Measurements from ENCODE around the gene GLRX3. TPM values are rescaled to one million over a fixed set of nuclear protein-coding genes. Genes with fewer than 3 reads are reported as not detected.
"Not testable (repeated sequence)": the region's sequence is repeated elsewhere in the genome, so short reads cannot be mapped to it uniquely, and the experiment has no call there.

GLRX3 gene
- total RNA-seq, 1 experiment from 2014 or later = 98.1 TPM

DNA sequence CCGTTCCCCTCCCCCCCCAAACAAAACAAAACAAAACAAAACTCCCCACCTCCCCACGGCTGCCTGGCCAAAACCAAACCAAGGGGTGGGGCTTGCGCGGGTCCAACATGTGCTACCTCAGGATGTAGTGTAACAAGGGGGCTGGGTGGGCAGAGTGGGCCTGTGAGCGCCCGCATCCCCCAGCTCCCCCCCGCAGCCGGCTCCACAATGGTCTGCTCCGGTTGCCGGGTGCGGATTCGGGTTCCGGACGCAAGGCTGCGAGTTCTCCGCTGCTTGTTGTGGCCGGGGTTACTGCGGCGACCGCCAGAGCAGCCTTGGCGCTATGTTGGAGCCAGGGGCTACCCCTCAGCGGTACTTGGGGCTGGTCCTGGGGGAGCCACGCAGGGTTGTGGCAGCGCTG is 30.5 kb upstream of the GLRX3 start:
- no peak overlapping the region for H3K27ac ChIP-seq (ENCODE audit: low read length)
- H2AFZ ChIP-seq (ENCODE audit: low read length) = no peak overlapping the region
- ATAC-seq = no peak
- H3K27me3 ChIP-seq (ENCODE audit: low read length) = no peaks in the 10 kb centered on the region
- no peaks in the 10 kb centered on the region for H3K36me3 ChIP-seq (ENCODE audit: low read depth, low read length)
- no peak overlapping the region for H3K4me3 ChIP-seq (ENCODE audit: low read length)
- peaks cover 13% of the 10 kb centered on the region for H3K4me1 ChIP-seq (ENCODE audit: insufficient read depth, low read length)
- ChIA-PET POLR2A (ENCODE audit: unreplicated experiment) (no interaction called here), CTCF (no interaction called here)
- H3K79me2 ChIP-seq (ENCODE audit: low read length) = peaks cover 15% of the 10 kb centered on the region
- intact Hi-C loops (cut with micrococcal nuclease) = loop anchor here (10.0 kb wide), 1 partner anchor 141 kb away; the partner anchor contains the start of gene EBF3
- no peak for TF ChIP-seq EZH2phosphoT487 (IDR thresholded peaks at IDR 0.05; ENCODE audit: borderline replicate concordance, low read length)
- H3K4me2 ChIP-seq (ENCODE audit: low read length) = no peak overlapping the region
- H3K9ac ChIP-seq (ENCODE audit: low read length) = no peak overlapping the region
- no peak for DNase-seq
- no peaks in the 10 kb centered on the region for H4K20me1 ChIP-seq (ENCODE audit: low read length)
- no TSS peak for BruUV-seq (replicated peaks)
- H3K9me3 ChIP-seq (ENCODE audit: low read length) = no peaks in the 10 kb centered on the region
- no peaks in the 10 kb centered on the region for H3F3A ChIP-seq (ENCODE audit: low read length, unreplicated experiment)
- H3K9me2 ChIP-seq (replicated peaks; ENCODE audit: low read length) = no peaks in the 10 kb centered on the region

DNA sequence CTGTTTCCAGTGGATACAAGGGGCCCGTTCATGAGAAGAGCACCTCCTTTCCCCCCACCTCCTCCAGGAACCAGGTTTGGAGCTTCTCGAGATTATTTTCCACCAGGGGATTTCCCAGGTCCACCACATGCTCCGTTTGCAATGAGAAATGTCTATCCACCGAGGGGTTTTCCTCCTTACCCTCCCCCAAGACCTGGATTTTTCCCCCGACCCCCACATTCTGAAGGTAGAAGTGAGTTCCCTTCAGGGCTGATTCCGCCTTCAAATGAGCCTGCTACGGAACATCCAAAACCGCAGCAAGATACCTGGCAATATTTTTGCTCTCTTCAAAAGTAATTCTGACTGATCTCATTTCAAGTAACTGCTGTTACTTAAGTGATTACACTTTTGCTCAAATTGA is 28.0 kb upstream of the GLRX3 start:
- H3K9me2 ChIP-seq (replicated peaks; ENCODE audit: low read length); CTCF ChIA-PET; H3K27ac ChIP-seq (ENCODE audit: low read length); H4K20me1 ChIP-seq (ENCODE audit: low read length); H3K9ac ChIP-seq (ENCODE audit: low read length); H3K27me3 ChIP-seq (ENCODE audit: low read length); POLR2A ChIA-PET (ENCODE audit: unreplicated experiment); H3K9me3 ChIP-seq (ENCODE audit: low read length); H3K36me3 ChIP-seq (ENCODE audit: low read depth, low read length); H3K4me2 ChIP-seq (ENCODE audit: low read length); ATAC-seq; H2AFZ ChIP-seq (ENCODE audit: low read length); BruUV-seq (replicated peaks); H3K4me3 ChIP-seq (ENCODE audit: low read length); H3F3A ChIP-seq (ENCODE audit: low read length, unreplicated experiment); DNase-seq: not testable (repeated sequence)
- Histone ChIP-seq H3K79me2 (ENCODE audit: low read length) (peaks cover 15% of the 10 kb centered on the region), H3K4me1 (ENCODE audit: insufficient read depth, low read length) (peaks cover 13% of the 10 kb centered on the region)
- intact Hi-C loops (cut with micrococcal nuclease) = loop anchor here (10.0 kb wide), 1 partner anchor 143 kb away; the partner anchor contains the start of gene EBF3

DNA sequence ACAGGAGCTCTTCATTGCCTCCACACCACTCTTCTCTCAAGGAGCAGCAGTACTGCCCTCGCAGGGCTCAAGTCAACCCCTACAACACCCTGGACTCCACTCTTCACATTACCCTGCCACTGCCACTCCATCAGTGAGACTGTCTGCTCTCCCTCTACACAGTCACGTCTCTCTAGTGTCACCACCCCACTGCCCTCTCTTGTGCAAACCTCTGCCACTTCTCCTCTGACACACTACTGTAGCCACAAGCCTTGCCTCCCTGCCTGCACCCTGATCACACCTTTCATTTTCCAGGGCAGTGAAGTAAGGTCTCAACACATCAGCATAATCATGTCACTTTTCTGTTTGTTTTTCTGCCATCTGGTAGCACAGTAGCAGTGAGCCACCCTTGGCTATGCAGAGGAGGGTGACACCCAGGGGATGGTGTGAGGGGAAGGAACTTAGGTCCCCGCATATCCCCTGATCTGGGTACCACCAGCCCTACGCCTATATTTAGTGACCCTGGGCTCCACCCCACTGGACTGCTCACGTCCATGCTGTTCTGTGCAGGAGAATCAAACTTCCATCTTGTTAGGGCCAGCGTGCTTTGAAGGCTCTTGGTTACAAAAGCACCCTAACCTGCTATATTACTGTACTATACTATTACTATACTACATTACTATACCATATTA is 27.1 kb upstream of the GLRX3 start:
- BruUV-seq (replicated peaks) = no TSS peak
- Histone ChIP-seq H3K79me2 (ENCODE audit: low read length) (peaks cover 15% of the 10 kb centered on the region), H3K9me2 (replicated peaks; ENCODE audit: low read length) (no peaks in the 10 kb centered on the region), H4K20me1 (ENCODE audit: low read length) (no peaks in the 10 kb centered on the region), H3F3A (ENCODE audit: low read length, unreplicated experiment) (no peaks in the 10 kb centered on the region), H3K27ac (ENCODE audit: low read length) (no peak overlapping the region), H2AFZ (ENCODE audit: low read length) (no peak overlapping the region), H3K27me3 (ENCODE audit: low read length) (no peaks in the 10 kb centered on the region), H3K4me1 (ENCODE audit: insufficient read depth, low read length) (peaks cover 13% of the 10 kb centered on the region), H3K4me3 (ENCODE audit: low read length) (peak overlapping the region; percentile 92), H3K9me3 (ENCODE audit: low read length) (no peaks in the 10 kb centered on the region), H3K9ac (ENCODE audit: low read length) (peak overlapping the region; percentile 97), H3K4me2 (ENCODE audit: low read length) (peak overlapping the region; percentile 99), H3K36me3 (ENCODE audit: low read depth, low read length) (no peaks in the 10 kb centered on the region)
- POLR2A ChIA-PET (ENCODE audit: unreplicated experiment) = interaction anchor here (0.6 kb wide), 1 partner anchor 255 kb away, joined by 5 read pairs; no protein-coding TSS in a partner anchor
- TF ChIP-seq EZH2 (IDR thresholded peaks at IDR 0.05; ENCODE audit: low read length, unreplicated experiment) = no peak
- TF ChIP-seq, protein P1, sequence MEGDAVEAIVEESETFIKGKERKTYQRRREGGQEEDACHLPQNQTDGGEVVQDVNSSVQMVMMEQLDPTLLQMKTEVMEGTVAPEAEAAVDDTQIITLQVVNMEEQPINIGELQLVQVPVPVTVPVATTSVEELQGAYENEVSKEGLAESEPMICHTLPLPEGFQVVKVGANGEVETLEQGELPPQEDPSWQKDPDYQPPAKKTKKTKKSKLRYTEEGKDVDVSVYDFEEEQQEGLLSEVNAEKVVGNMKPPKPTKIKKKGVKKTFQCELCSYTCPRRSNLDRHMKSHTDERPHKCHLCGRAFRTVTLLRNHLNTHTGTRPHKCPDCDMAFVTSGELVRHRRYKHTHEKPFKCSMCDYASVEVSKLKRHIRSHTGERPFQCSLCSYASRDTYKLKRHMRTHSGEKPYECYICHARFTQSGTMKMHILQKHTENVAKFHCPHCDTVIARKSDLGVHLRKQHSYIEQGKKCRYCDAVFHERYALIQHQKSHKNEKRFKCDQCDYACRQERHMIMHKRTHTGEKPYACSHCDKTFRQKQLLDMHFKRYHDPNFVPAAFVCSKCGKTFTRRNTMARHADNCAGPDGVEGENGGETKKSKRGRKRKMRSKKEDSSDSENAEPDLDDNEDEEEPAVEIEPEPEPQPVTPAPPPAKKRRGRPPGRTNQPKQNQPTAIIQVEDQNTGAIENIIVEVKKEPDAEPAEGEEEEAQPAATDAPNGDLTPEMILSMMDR (conservative IDR thresholded peaks at IDR 0.05; ENCODE audit: low read depth, low read length) = no peak
- TF ChIP-seq EZH2phosphoT487 (IDR thresholded peaks at IDR 0.05; ENCODE audit: borderline replicate concordance, low read length) = no peak
- CTCF ChIA-PET = interaction anchor here (0.7 to 1.5 kb wide), 3 partner anchors 19 to 29 kb away, joined by 4 to 7 read pairs (median 6); partner anchors contain the start of gene GLRX3
- intact Hi-C loops (cut with micrococcal nuclease) = loop anchor here (10.0 kb wide), 1 partner anchor 144 kb away; the partner anchor contains the start of gene EBF3
- DNase-seq (no peak), ATAC-seq (no peak)

Measured in PC-3 (cell line).